ENCODE results near the gene TTC34. TPM values are rescaled to one million over a fixed set of nuclear protein-coding genes. Genes with fewer than 3 reads are reported as not detected.

TTC34 gene, protein sequence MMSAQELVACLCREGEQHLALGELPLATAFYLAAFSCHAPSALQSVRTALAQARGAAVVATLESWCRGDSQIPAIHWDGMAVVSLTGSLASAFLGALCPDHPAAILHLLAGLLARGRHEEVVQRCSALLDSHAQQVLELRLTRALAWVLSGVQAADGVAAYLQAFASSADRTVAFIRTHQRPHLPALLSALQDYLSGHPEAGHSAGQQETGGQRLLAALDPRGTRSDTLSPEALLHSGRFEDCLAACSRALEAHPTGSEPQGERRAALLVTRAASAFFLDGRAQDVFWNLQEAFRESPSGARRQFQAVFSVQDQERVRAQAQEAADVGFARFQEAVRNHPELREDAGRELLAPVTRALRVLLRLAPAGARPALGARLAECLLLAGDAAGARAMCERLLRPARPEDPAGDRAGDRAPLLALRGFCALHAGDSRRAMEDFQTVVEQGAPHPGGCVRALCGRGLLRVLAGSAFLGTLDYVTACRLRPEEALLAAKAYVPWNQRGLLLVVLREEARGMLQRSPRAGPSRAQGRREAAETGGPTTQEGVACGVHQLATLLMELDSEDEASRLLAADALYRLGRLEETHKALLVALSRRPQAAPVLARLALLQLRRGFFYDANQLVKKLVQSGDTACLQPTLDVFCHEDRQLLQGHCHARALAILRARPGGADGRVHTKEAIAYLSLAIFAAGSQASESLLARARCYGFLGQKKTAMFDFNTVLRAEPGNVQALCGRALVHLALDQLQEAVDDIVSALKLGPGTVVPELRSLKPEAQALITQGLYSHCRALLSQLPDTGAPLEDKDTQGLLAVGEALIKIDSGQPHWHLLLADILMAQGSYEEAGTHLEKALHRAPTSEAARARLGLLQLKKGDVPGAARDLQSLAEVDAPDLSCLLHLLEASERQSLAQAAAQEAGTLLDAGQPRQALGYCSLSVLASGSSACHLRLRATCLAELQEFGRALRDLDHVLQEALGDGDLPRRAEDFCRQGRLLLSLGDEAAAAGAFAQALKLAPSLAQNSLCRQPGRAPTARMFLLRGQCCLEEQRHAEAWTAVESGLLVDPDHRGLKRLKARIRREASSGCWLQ
- polyA plus RNA-seq (2011; rRNA removed) (0.09 and 0.11 TPM in 2 replicates), polyA minus RNA-seq (2011; rRNA and poly(A)+ RNA removed) (0.71 and 0.82 TPM in 2 replicates)

DNA sequence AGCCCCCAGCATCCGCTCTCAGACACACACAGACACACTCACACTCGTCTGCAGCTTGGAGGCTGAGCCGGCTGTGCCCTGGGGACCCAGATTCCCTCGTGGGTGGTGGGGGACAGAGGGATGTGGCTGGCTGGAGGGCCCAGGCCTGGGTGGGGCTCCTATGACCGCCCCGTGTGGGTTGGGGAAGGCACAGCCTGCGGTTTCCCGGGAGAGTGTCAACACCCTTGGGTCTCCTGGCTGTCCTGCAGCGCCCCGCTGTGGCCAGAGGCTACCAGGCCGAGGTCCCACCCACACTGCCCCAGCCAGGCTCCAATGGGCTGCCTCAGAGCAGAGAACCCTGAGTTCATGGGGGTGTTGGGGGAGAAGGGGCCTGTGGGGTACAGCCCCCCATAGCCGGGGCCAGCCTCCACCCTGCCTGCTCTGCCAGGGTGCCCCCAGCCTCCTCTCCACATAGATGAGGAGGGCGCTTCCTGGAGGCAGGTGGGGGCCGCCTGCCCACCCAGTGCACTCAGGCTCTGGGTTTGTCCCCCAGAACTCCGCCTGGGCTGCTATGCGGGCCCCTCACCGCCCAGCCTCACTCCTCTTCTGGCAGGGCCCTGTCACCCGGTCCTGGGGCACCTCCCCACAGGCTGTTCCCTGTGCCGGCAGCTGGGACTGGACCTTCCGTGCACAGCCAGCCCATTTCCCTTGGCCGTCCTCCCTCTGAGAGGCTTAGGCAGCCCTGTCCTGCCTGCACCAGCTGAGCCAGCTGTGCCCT, at the start of gene TTC34:
TTC34 (minus strand) TSS at position 159 of the 757 bp plus-strand sequence. CDS start 866 bp downstream, outside the sequence.
- TF ChIP-seq, protein P1, sequence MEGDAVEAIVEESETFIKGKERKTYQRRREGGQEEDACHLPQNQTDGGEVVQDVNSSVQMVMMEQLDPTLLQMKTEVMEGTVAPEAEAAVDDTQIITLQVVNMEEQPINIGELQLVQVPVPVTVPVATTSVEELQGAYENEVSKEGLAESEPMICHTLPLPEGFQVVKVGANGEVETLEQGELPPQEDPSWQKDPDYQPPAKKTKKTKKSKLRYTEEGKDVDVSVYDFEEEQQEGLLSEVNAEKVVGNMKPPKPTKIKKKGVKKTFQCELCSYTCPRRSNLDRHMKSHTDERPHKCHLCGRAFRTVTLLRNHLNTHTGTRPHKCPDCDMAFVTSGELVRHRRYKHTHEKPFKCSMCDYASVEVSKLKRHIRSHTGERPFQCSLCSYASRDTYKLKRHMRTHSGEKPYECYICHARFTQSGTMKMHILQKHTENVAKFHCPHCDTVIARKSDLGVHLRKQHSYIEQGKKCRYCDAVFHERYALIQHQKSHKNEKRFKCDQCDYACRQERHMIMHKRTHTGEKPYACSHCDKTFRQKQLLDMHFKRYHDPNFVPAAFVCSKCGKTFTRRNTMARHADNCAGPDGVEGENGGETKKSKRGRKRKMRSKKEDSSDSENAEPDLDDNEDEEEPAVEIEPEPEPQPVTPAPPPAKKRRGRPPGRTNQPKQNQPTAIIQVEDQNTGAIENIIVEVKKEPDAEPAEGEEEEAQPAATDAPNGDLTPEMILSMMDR (IDR thresholded peaks at IDR 0.05; ENCODE audit: insufficient read depth, low read depth, low read length), result no peak

DNA sequence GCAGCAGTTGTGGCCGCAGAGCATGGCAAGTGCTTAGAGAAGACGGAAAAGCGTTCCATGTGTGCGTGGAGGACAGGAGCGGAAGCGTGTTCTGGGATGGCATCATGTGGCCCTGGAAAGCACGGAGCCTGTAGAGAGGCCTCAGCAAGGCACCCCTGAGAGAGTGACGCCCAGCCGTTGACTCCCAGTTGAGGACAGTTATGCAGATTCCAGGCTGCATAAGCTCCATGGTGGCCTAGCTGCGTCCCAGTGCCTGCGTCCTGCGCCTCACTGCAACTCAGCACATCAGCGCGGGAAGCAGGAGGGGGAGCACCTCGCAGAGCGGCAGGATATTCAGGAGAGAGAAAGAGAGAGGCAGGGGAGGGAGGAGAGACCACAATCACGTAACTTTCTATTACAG, 49.0 kb upstream of the TTC34 start:
- ChIA-PET CTCF (no interaction called here), POLR2A (no interaction called here)

More for the DNA sequence above, at the start of gene TTC34:
- no peaks in the 10 kb centered on the region for H3K27me3 ChIP-seq (ENCODE audit: control insufficient read depth, insufficient read depth, low read length)
- H3K4me3 ChIP-seq (ENCODE audit: low read depth, low read length), result no peak within 1 kb of the TSS
- no peak for DNase-seq (ENCODE audit: low read depth)
- ChIA-PET POLR2A (no interaction called here), CTCF (no interaction called here)
- no peaks in the 10 kb centered on the region for H3K36me3 ChIP-seq (ENCODE audit: control insufficient read depth, insufficient read depth, low read length)

DNA sequence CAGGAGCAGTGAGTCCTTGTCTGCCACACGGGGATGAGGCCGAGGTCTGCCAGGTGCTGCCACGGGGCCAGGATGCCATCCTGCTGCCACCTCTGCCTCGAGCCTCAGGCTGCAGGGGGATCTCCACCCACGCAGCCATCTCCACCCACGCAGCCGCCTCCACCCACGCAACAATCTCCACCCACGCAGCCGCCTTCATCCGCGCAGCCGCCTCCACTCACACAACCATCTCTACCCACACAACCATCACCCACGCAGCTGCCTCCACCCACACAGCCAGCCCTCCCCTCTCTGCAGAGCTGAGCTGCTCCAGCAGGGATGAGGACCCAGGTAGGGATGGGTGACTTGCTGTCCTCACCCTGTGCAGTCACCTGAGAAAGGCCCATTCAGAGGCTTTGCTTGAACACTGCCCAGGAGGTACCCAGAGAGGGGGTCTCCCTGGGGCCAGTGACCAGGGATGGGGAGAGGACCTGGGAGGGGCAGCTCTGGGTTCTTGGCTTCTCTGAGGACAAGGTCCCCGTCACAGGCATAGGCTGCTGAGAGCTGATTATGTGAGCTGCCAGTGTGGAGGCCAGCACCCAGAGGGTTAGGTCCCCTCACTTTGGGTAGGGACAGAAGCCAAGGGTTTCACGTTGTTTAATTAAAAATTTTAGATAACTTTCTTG, 46.6 kb upstream of the TTC34 start:
- CTCF ChIA-PET, result no interaction called here
- no peak for DNase-seq (ENCODE audit: low read depth)
- no peaks in the 10 kb centered on the region for H3K27me3 ChIP-seq (ENCODE audit: control insufficient read depth, insufficient read depth, low read length)
- POLR2A ChIA-PET, result no interaction called here
- no peaks in the 10 kb centered on the region for H3K36me3 ChIP-seq (ENCODE audit: control insufficient read depth, insufficient read depth, low read length)
- H3K4me3 ChIP-seq (ENCODE audit: low read depth, low read length), result no peak overlapping the region
- TF ChIP-seq, protein P1 (IDR thresholded peaks at IDR 0.05; ENCODE audit: insufficient read depth, low read depth, low read length), result no peak

More for the DNA sequence above, 49.0 kb upstream of the TTC34 start:
- no peak overlapping the region for H3K4me3 ChIP-seq (ENCODE audit: low read depth, low read length)
- H3K36me3 ChIP-seq (ENCODE audit: control insufficient read depth, insufficient read depth, low read length), result no peaks in the 10 kb centered on the region
- no peak for DNase-seq (ENCODE audit: low read depth)
- TF ChIP-seq, protein P1 (IDR thresholded peaks at IDR 0.05; ENCODE audit: insufficient read depth, low read depth, low read length), result no peak
- no peaks in the 10 kb centered on the region for H3K27me3 ChIP-seq (ENCODE audit: control insufficient read depth, insufficient read depth, low read length)

DNA sequence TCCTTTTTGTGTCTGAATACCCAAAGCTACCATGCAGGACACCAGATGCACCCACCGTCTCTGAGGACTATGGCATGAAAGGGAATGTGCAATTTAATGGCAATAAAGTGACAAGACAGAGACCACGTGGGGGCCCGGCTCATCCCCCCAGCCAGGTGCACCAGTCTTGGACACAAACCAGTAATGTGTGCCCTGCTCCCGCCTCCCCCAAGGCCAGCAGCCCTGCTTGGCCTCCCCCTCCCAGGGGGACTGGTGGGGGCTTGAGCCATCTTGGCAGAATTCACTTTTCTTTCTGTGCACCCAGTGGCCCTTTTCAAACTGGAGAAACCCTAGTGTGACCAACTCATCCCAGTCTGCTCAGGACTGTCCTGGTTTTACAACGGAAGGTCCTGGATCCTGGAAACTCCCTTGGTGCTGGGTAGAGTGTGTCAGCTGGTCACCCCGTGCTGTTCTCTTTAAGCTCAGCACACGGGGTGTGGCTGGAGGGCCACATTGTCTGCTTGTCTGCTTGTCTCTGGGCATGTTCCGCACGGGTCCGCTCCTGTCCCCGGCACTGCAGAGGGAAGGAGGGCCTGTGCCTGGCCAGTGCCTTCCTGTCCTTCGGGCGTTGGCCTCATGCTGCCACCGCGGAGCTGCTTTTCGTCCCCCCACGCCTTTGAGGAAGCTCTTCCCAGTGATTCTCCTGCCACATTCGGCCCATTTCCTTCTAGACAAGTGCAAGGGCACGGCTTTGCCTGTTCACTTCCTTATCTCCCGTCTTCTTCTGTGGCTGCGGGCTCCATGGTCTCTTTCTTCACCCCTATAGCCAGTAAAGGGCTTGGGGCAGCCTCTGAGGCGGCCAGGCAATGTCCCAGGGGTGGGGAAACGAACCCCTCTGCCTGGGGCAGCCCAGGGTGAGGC, 45.8 kb upstream of the TTC34 start:
- DNase-seq (ENCODE audit: low read depth), result no peak
- POLR2A ChIA-PET, result no interaction called here
- TF ChIP-seq, protein P1 (IDR thresholded peaks at IDR 0.05; ENCODE audit: insufficient read depth, low read depth, low read length), result no peak
- Histone ChIP-seq H3K27me3 (ENCODE audit: control insufficient read depth, insufficient read depth, low read length) (no peaks in the 10 kb centered on the region), H3K36me3 (ENCODE audit: control insufficient read depth, insufficient read depth, low read length) (no peaks in the 10 kb centered on the region), H3K4me3 (ENCODE audit: low read depth, low read length) (no peak overlapping the region)
- CTCF ChIA-PET, result no interaction called here
